DMS 273 (cell line): ENCODE results near the gene MED9.
A peak's percentile ranks its signal among the peaks of the same experiment; 100 is the strongest.
"Not testable (repeated sequence)": the region's sequence is repeated elsewhere in the genome, so short reads cannot be mapped to it uniquely, and the experiment has no call there.

Experiments used
- DNase-seq: peaks from one replicate; lab custom pipeline; 2025; ENCODE audit not compliant: unreplicated experiment; lab: John Stamatoyannopoulos, UW

Gene MED9

GRCh38 chr17:17454700-17455099 is 22.1 kb upstream of the MED9 start:
- not testable (repeated sequence) for DNase-seq

- no peak for DNase-seq
Measured at GRCh38 chr17:17455173-17455572, 21.6 kb upstream of the MED9 start.

- DNase-seq: no peak
Measured at GRCh38 chr17:17456251-17456650, 20.5 kb upstream of the MED9 start.

- no peak for DNase-seq
Measured at GRCh38 chr17:17457680-17458079, 19.1 kb upstream of the MED9 start.

- DNase-seq: no peak
Measured at GRCh38 chr17:17460038-17460437, 16.8 kb upstream of the MED9 start.

- DNase-seq: peak; percentile 19
Measured at GRCh38 chr17:17462048-17462824, 14.6 kb upstream of the MED9 start.

GRCh38 chr17:17463821-17464220 is 13.0 kb upstream of the MED9 start:
- DNase-seq: no peak

- DNase-seq: not testable (repeated sequence)
Measured at GRCh38 chr17:17465878-17466277, 10.9 kb upstream of the MED9 start.

- no peak for DNase-seq
Measured at GRCh38 chr17:17466511-17466910, 10.3 kb upstream of the MED9 start.

GRCh38 chr17:17467016-17467415 is 9.8 kb upstream of the MED9 start:
- DNase-seq: peak; percentile 38

GRCh38 chr17:17467720-17468119 is 9.1 kb upstream of the MED9 start:
- peak; percentile 17 for DNase-seq

GRCh38 chr17:17468217-17469010 is 8.4 kb upstream of the MED9 start:
- DNase-seq: peak; percentile 11

GRCh38 chr17:17469358-17469757 is 7.4 kb upstream of the MED9 start:
- no peak for DNase-seq

GRCh38 chr17:17469996-17470395 is 6.8 kb upstream of the MED9 start:
- DNase-seq: peak; percentile 19

- DNase-seq: no peak
Measured at GRCh38 chr17:17472333-17472920, 4.4 kb upstream of the MED9 start.

- no peak for DNase-seq
Measured at GRCh38 chr17:17474341-17474740, 2.5 kb upstream of the MED9 start.

GRCh38 chr17:17479209-17479608 is 2.4 kb downstream of the MED9 start:
- no peak for DNase-seq

GRCh38 chr17:17480593-17481148 is 3.9 kb downstream of the MED9 start:
- DNase-seq: no peak

- DNase-seq: no peak
Measured at GRCh38 chr17:17481860-17482259, 5.1 kb downstream of the MED9 start.

GRCh38 chr17:17484451-17484899 is 7.7 kb downstream of the MED9 start:
- no peak for DNase-seq

- no peak for DNase-seq
Measured at GRCh38 chr17:17485420-17485819, 8.6 kb downstream of the MED9 start.
